ENCODE measurements around the gene FNDC3B.

DNA sequence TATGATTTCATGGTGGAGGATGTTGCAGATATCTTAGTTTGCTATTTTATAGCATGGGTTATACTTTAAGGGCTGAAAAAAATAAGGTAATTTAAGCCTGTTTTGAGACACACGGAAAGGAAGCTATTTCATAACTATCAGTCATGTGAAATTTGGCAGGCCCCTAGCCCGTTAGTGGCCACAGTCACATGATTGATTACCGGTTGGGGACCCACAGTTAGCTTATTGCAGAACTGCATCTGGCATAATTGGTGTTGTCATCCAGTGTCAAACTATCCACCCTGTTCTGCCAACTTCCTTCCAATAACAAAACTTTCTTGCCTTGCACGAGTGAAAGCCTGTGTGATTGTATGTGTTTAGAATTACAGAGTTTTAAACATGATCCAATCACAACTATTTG, 35.2 kb downstream of the FNDC3B start:
- TF ChIP-seq, protein P1, sequence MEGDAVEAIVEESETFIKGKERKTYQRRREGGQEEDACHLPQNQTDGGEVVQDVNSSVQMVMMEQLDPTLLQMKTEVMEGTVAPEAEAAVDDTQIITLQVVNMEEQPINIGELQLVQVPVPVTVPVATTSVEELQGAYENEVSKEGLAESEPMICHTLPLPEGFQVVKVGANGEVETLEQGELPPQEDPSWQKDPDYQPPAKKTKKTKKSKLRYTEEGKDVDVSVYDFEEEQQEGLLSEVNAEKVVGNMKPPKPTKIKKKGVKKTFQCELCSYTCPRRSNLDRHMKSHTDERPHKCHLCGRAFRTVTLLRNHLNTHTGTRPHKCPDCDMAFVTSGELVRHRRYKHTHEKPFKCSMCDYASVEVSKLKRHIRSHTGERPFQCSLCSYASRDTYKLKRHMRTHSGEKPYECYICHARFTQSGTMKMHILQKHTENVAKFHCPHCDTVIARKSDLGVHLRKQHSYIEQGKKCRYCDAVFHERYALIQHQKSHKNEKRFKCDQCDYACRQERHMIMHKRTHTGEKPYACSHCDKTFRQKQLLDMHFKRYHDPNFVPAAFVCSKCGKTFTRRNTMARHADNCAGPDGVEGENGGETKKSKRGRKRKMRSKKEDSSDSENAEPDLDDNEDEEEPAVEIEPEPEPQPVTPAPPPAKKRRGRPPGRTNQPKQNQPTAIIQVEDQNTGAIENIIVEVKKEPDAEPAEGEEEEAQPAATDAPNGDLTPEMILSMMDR (IDR thresholded peaks at IDR 0.05): no peak
- TF ChIP-seq POLR2A (IDR thresholded peaks at IDR 0.05) (no peak), POLR2AphosphoS5 (IDR thresholded peaks at IDR 0.05) (peak; percentile 60 to 89 (median 79)), EP300 (IDR thresholded peaks at IDR 0.05) (no peak)

Measured in suprapubic skin (tissue), 4 donors.